Subcutaneous abdominal adipose tissue (tissue), 5 donors: Measurements from ENCODE around the gene NPFFR2.
"Not testable (repeated sequence)": the region's sequence is repeated elsewhere in the genome, so short reads cannot be mapped to it uniquely, and the experiment has no call there.

Source experiments
- H3K27ac ChIP-seq: one replicate; pipeline ENCODE4 v1.7.0; 2013; ENCODE audit warnings: low read depth, mild to moderate bottlenecking, inconsistent platforms, low read length, moderate library complexity
- H3K27me3 ChIP-seq, 5 donors: one replicate each; pipeline ENCODE4 v1.7.0; 2013; ENCODE audit warnings: low read length in 5 of 5, inconsistent platforms in 1 of 5; ENCODE audit not compliant: control insufficient read depth in 5 of 5, insufficient read depth in 4 of 5
- H3K36me3 ChIP-seq, 5 donors: one replicate each; pipeline ENCODE4 v1.7.0; 2013; ENCODE audit warnings: low read length in 5 of 5; ENCODE audit not compliant: control insufficient read depth in 5 of 5, insufficient read depth in 5 of 5
- H3K4me1 ChIP-seq, 5 donors: one replicate each; pipeline ENCODE4 v1.7.0; 2013; ENCODE audit warnings: low read length in 5 of 5, mild to moderate bottlenecking in 3 of 5, moderate library complexity in 1 of 5; ENCODE audit not compliant: control insufficient read depth in 5 of 5, insufficient read depth in 5 of 5
- H3K4me3 ChIP-seq, 5 donors: one replicate each; pipeline ENCODE4 v1.7.0; 2013; ENCODE audit warnings: low read length in 5 of 5, low read depth in 1 of 5
- H3K9ac ChIP-seq, 5 donors: one replicate each; pipeline ENCODE4 v1.7.0; 2013; ENCODE audit warnings: low read length in 5 of 5, mild to moderate bottlenecking in 4 of 5, moderate library complexity in 3 of 5
- H3K9me3 ChIP-seq, 5 donors: one replicate each; pipeline ENCODE4 v1.7.0; 2013; ENCODE audit warnings: low read length in 5 of 5; ENCODE audit not compliant: control insufficient read depth in 5 of 5
- donor health status: healthy.
- donor health status: healthy.
- donor health status: healthy.
- donor health status: healthy.
- donor health status: healthy.

The NPFFR2 gene

GRCh38 chr4:72063726-72064125 is 31.9 kb downstream of the NPFFR2 start:
- Histone ChIP-seq H3K36me3 (no peaks in the 10 kb centered on the region), H3K9ac (no peak overlapping the region), H3K27ac (no peak overlapping the region), H3K27me3 (no peaks in the 10 kb centered on the region), H3K4me3 (no peak overlapping the region), H3K9me3 (no peaks in the 10 kb centered on the region), H3K4me1 (no peaks in the 10 kb centered on the region)

GRCh38 chr4:72067051-72067450 is 35.3 kb downstream of the NPFFR2 start:
- no peak overlapping the region for H3K27ac ChIP-seq
- no peaks in the 10 kb centered on the region for H3K36me3 ChIP-seq
- H3K27me3 ChIP-seq: no peaks in the 10 kb centered on the region
- no peaks in the 10 kb centered on the region for H3K4me1 ChIP-seq
- no peak overlapping the region for H3K9ac ChIP-seq
- H3K9me3 ChIP-seq: no peaks in the 10 kb centered on the region
- H3K4me3 ChIP-seq: no peak overlapping the region

GRCh38 chr4:72073816-72074215 is 42.0 kb downstream of the NPFFR2 start:
- H3K27me3 ChIP-seq: no peaks in the 10 kb centered on the region
- H3K4me3 ChIP-seq: no peak overlapping the region
- no peaks in the 10 kb centered on the region for H3K36me3 ChIP-seq
- no peaks in the 10 kb centered on the region for H3K9me3 ChIP-seq
- H3K4me1 ChIP-seq: no peaks in the 10 kb centered on the region
- H3K9ac ChIP-seq: no peak overlapping the region
- no peak overlapping the region for H3K27ac ChIP-seq

- no peaks in the 10 kb centered on the region for H3K27me3 ChIP-seq
- no peaks in the 10 kb centered on the region for H3K36me3 ChIP-seq
- H3K27ac ChIP-seq: no peak overlapping the region
- no peaks in the 10 kb centered on the region for H3K9me3 ChIP-seq
- H3K4me1 ChIP-seq: no peaks in the 10 kb centered on the region
- H3K4me3 ChIP-seq: no peak overlapping the region
- no peak overlapping the region for H3K9ac ChIP-seq
These were observed 44.8 kb downstream of the NPFFR2 start for GRCh38 chr4:72076562-72076961.

- Histone ChIP-seq H3K4me3 (no peak overlapping the region), H3K27ac (no peak overlapping the region), H3K27me3 (no peaks in the 10 kb centered on the region)
These were observed 45.5 kb downstream of the NPFFR2 start for GRCh38 chr4:72077346-72077745.

GRCh38 chr4:72084587-72085011 is 52.8 kb downstream of the NPFFR2 start:
- Histone ChIP-seq H3K9me3 (no peaks in the 10 kb centered on the region), H3K4me3 (no peak overlapping the region), H3K9ac (no peak overlapping the region), H3K27me3 (no peaks in the 10 kb centered on the region), H3K4me1 (no peaks in the 10 kb centered on the region), H3K36me3 (no peaks in the 10 kb centered on the region), H3K27ac (no peak overlapping the region)

More at GRCh38 chr4:72077346-72077745, 45.5 kb downstream of the NPFFR2 start:
- Histone ChIP-seq H3K9ac (no peak overlapping the region), H3K4me1 (no peaks in the 10 kb centered on the region), H3K36me3 (no peaks in the 10 kb centered on the region), H3K9me3 (no peaks in the 10 kb centered on the region)

GRCh38 chr4:72090606-72091005 is 58.8 kb downstream of the NPFFR2 start:
- not testable (repeated sequence) for H3K4me1 ChIP-seq, H3K36me3 ChIP-seq, H3K27ac ChIP-seq, H3K9me3 ChIP-seq, H3K4me3 ChIP-seq, H3K27me3 ChIP-seq, H3K9ac ChIP-seq

GRCh38 chr4:72094059-72094797 is 62.4 kb downstream of the NPFFR2 start:
- Histone ChIP-seq H3K27ac (no peak overlapping the region), H3K9ac (no peak overlapping the region), H3K27me3 (no peaks in the 10 kb centered on the region), H3K4me3 (no peak overlapping the region), H3K36me3 (no peaks in the 10 kb centered on the region), H3K9me3 (no peaks in the 10 kb centered on the region), H3K4me1 (no peaks in the 10 kb centered on the region)

- Histone ChIP-seq H3K27me3 (no peaks in the 10 kb centered on the region), H3K4me1 (no peaks in the 10 kb centered on the region), H3K9me3 (no peaks in the 10 kb centered on the region), H3K9ac (no peak overlapping the region), H3K27ac (no peak overlapping the region), H3K4me3 (no peak overlapping the region), H3K36me3 (no peaks in the 10 kb centered on the region)
These were observed 75.7 kb downstream of the NPFFR2 start for GRCh38 chr4:72107456-72107855.

- Histone ChIP-seq H3K27me3 (no peaks in the 10 kb centered on the region), H3K27ac (no peak overlapping the region), H3K9me3 (no peaks in the 10 kb centered on the region)
These were observed 77.6 kb downstream of the NPFFR2 start for GRCh38 chr4:72109364-72109763.

More at GRCh38 chr4:72109364-72109763, 77.6 kb downstream of the NPFFR2 start:
- H3K9ac ChIP-seq: no peak overlapping the region
- H3K4me1 ChIP-seq: no peaks in the 10 kb centered on the region
- H3K36me3 ChIP-seq: no peaks in the 10 kb centered on the region
- H3K4me3 ChIP-seq: no peak overlapping the region
